Mesothelial cell of epicardium (in vitro differentiated cells): ENCODE results near the gene ANK2. TPM values are rescaled to one million over a fixed set of nuclear protein-coding genes. Genes with fewer than 3 reads are reported as not detected.

Experiments used
- DNase-seq, 2 experiments: peaks; one replicate each; pipeline ENCODE4 v3.0.0; 2021; ENCODE audit warnings: low spot score in 2 of 2; ENCODE audit not compliant: unreplicated experiment in 2 of 2
- H3K27ac Mint-ChIP-seq: 2 replicates; pipeline ENCODE4 v1.8.0; 2021; ENCODE audit warnings: mixed read lengths
- H3K27me3 Mint-ChIP-seq: 2 replicates; pipeline ENCODE4 v1.8.0; 2021; ENCODE audit warnings: low read depth, mixed read lengths
- H3K36me3 Mint-ChIP-seq: 2 replicates; pipeline ENCODE4 v1.8.0; 2021; ENCODE audit warnings: mixed read lengths
- H3K4me1 Mint-ChIP-seq: 2 replicates; pipeline ENCODE4 v1.8.0; 2021; ENCODE audit warnings: mixed read lengths
- H3K4me3 Mint-ChIP-seq: 2 replicates; pipeline ENCODE4 v1.8.0; 2021; ENCODE audit warnings: mild to moderate bottlenecking, moderate library complexity, mixed read lengths
- H3K9me3 Mint-ChIP-seq: 2 replicates; pipeline ENCODE4 v1.8.0; 2021; ENCODE audit warnings: mixed read lengths
- CTCF ChIP-seq: fragments of 200-600 bp; sonication (generic); IDR thresholded peaks from one replicate; pipeline ENCODE4 v1.5.0; 2021; ENCODE audit warnings: antibody characterized with exemption; ENCODE audit not compliant: unreplicated experiment
- total RNA-seq: library from RNA; stranded (reverse); gene quantifications from 3 replicates; pipeline ENCODE4 v1.2.1, GENCODE V29; 2021

ANK2 gene
- total RNA-seq, 1 donor from 2014 or later: 9.2 TPM

DNA sequence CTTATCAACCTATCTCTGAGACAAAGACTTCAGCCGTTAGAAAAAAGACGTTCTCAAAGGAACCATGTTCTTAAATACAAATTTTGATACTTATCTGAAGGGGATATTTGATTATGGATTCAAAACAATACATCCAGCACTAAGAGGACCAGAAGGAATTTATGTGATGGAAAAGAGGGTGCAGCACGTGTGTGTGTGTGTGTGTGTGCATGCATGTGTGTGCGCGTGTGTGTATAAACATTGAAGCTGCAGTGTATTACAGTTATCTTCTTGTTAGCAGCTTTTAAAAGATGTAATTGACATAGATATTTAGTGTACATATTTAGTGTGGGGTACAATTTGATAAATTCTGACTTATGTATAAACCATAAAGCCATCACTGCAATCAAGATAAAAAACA is 44.9 kb downstream of the ANK2 start:
- peaks cover 6% of the 10 kb centered on the region for H3K27me3 Mint-ChIP-seq
- no peak for DNase-seq
- no peak overlapping the region for H3K27ac Mint-ChIP-seq
- H3K4me3 Mint-ChIP-seq: no peak overlapping the region
- no peak for TF ChIP-seq CTCF
- H3K36me3 Mint-ChIP-seq: no peaks in the 10 kb centered on the region
- H3K4me1 Mint-ChIP-seq: no peaks in the 10 kb centered on the region
- H3K9me3 Mint-ChIP-seq: no peaks in the 10 kb centered on the region

GRCh38 chr4:113094802-113095201 is 45.3 kb downstream of the ANK2 start:
- Mint-ChIP-seq H3K4me1 (no peaks in the 10 kb centered on the region), H3K27ac (no peak overlapping the region), H3K4me3 (no peak overlapping the region), H3K36me3 (no peaks in the 10 kb centered on the region), H3K9me3 (no peaks in the 10 kb centered on the region), H3K27me3 (peaks cover 6% of the 10 kb centered on the region)
- TF ChIP-seq CTCF: peak; percentile 67
- no peak for DNase-seq

DNA sequence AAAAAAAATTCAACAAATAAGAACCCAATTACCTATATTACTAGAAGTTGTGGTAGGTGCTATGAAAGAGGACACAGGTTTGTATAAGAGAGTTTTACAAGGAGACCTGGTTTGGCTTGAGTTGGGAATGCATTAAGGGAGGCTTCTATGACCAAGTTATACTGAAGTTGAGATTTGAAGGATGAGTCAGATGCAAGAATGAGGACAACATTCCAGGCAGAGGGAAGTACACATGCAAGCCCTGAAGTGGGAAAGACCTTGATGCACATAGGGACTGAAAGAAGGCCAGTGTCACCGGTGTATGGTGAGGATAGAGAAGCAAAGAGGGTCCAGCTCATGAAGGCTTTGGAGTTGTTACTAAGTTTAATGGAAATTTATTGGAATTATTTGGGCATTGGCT is 52.2 kb downstream of the ANK2 start:
- H3K27me3 Mint-ChIP-seq: no peaks in the 10 kb centered on the region
- no peaks in the 10 kb centered on the region for H3K9me3 Mint-ChIP-seq
- no peak overlapping the region for H3K27ac Mint-ChIP-seq
- no peak for DNase-seq
- H3K4me1 Mint-ChIP-seq: peaks cover 5% of the 10 kb centered on the region
- H3K4me3 Mint-ChIP-seq: no peak overlapping the region
- no peaks in the 10 kb centered on the region for H3K36me3 Mint-ChIP-seq
- TF ChIP-seq CTCF: no peak

DNA sequence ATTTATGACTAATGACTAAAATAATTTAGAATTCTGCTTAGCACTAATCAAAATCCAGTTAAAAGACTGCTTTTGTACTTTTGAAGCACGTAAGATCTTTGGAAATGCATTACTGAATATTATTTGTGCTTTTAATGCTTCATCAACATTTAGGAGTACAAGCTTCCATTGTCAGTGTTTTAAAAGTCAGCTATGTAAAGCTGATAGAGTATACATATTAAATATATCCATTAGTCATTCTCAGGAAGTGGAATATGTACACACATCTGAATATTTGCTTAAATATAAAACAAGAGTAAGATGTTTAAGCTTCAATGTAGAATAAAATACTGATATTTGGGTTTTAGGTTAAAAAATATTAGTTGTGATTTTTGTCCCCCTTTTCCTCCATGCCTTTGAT is 54.1 kb downstream of the ANK2 start:
- Mint-ChIP-seq H3K4me1 (peaks cover 7% of the 10 kb centered on the region), H3K27ac (no peak overlapping the region), H3K36me3 (no peaks in the 10 kb centered on the region), H3K4me3 (no peak overlapping the region), H3K27me3 (no peaks in the 10 kb centered on the region), H3K9me3 (no peaks in the 10 kb centered on the region)
- DNase-seq: no peak
- TF ChIP-seq CTCF: no peak

GRCh38 chr4:113106108-113106507 is 56.7 kb downstream of the ANK2 start:
- Mint-ChIP-seq H3K36me3 (no peaks in the 10 kb centered on the region), H3K4me3 (no peak overlapping the region), H3K27ac (no peak overlapping the region), H3K27me3 (no peaks in the 10 kb centered on the region), H3K4me1 (peaks cover 16% of the 10 kb centered on the region), H3K9me3 (no peaks in the 10 kb centered on the region)
- DNase-seq: no peak
- TF ChIP-seq CTCF: peak; percentile 50

- no peak for TF ChIP-seq CTCF
- DNase-seq: no peak
- Mint-ChIP-seq H3K27ac (peak overlapping the region; percentile 66), H3K4me3 (no peak overlapping the region), H3K36me3 (no peaks in the 10 kb centered on the region), H3K4me1 (peaks cover 31% of the 10 kb centered on the region), H3K27me3 (no peaks in the 10 kb centered on the region), H3K9me3 (no peaks in the 10 kb centered on the region)
These were observed 59.8 kb downstream of the ANK2 start for GRCh38 chr4:113109106-113109718.
